ENCODE measurements around the gene NEUROD1. TPM values are rescaled to one million over a fixed set of nuclear protein-coding genes. Genes with fewer than 3 reads are reported as not detected.

Gene NEUROD1
- total RNA-seq, 1 donor from 2014 or later: not detected

- DNase-seq (ENCODE audit: extremely low read depth, low read depth, low spot score): no peak
Observed at GRCh38 chr2:181646415-181646987, 33.8 kb downstream of the NEUROD1 start.

- no peak for DNase-seq (ENCODE audit: extremely low read depth, low read depth, low spot score)
Observed at GRCh38 chr2:181643151-181643550, 37.2 kb downstream of the NEUROD1 start.

GRCh38 chr2:181642086-181642485 is 38.2 kb downstream of the NEUROD1 start:
- DNase-seq (ENCODE audit: extremely low read depth, low read depth, low spot score): no peak

- DNase-seq (ENCODE audit: extremely low read depth, low read depth, low spot score): no peak
Observed at GRCh38 chr2:181639686-181640085, 40.6 kb downstream of the NEUROD1 start.

DNA sequence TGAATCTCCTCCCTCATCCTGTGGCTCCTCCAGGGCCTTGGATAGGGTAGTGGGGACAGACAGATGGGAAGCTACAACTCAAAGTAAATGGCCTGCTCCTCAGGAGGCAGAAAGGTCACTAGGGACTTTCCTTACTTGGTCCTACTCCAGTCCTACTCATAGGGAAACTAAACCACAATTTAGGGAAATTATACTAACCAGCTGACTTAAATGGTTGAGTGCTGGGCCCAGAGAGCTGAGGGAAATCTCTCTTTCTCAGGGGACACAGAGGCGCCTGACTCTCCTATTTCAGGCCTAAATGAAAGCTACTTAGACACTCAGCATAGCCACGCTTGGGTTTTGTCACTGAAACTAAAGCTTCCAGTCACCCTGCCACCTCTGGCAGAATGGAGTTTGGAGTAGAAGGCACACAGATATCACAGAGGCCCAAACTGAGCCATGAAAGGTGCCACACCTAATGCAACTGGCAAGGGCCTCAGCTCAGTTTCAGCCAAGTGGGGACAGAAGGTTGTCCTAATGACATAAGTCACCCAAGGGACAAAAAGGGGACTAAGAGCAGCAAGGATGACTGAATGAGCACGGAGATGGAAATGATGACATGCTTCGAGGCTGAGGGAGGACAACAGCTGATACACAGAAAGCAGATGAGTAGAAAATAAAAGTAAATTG is 47.5 kb downstream of the NEUROD1 start:
- DNase-seq (ENCODE audit: extremely low read depth, low read depth, low spot score): no peak

DNA sequence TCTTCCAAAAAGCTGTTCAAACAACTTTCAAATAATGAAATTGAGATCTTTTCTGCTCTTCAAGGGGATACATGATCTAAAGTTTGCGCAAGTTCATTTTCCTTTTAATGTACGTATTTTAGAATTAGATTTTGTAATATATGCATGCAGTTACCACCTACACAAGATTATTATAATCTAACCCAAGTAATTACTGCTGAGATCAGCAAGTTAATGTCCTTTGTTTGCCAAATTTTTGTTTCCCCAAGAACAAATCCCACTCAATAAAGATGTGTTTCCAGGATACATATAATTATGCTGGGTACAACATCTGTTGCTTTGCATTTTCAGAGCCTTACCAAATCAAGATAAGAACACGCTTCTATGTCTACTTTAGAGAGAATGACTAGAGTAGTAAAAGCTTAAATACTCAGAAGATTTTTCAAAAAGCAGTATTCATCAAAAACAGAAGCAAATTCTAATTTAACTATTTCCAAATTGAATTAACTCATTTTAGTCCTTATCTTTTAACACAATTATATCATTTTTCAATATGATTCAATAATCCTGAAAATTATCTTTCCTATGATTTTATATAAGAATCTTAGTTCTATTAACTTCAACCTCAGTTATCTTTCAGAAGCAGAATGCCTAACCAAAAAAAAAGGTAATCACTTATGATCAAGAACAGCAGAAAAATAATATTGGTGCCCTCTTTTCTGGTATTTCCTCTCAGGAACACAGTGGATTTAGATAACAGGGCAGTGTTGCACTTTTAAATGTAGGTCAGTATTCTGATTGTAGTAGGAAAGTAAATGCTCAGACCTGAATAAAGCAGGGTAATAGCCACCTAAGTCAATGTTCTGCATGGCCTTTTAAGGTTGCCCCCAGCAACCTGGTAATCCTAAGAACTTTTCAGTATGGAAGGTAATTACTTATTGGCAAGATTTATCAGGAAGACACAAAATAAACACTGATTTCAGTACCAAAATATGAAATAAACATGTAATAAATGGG is 51.4 kb downstream of the NEUROD1 start:
- no peak for DNase-seq (ENCODE audit: extremely low read depth, low read depth, low spot score)

DNA sequence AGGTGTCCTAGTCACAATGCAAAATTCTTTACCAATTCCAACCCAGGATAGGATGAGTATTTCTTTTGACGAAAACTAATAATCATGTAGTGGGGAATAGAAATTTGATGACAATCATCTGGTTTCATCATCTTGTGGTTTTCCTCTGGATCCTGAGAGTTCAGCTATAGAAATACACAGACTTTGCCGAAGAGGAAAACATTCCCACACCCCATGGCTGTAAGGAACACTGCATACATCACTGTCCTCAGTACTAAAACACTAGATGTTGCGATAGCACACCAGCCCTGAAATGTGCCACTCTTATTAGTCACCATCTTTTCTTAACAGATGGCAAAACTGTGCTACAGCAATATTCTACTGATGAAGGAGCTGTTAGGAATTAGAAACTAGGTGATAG is 52.8 kb downstream of the NEUROD1 start:
- no peak for DNase-seq (ENCODE audit: extremely low read depth, low read depth, low spot score)

GRCh38 chr2:181626671-181627070 is 53.6 kb downstream of the NEUROD1 start:
- DNase-seq (ENCODE audit: extremely low read depth, low read depth, low spot score): no peak

Other genes with a start within 250 kb of the NEUROD1 start
- 27.0 and 39.4 TPM in 2 replicates for gene ITGA4, start 223.1 kb downstream of the NEUROD1 start, total RNA-seq
- not detected in 2 replicates for gene CERKL, start 23.4 kb downstream of the NEUROD1 start, total RNA-seq
- 122 and 149 TPM in 2 replicates for gene ITPRID2, start 211.2 kb upstream of the NEUROD1 start, total RNA-seq

Data from glomerular endothelial cell (primary cell).